Activated T-cell treated with anti-CD3 and anti-CD28 coated beads, Interleukin-2, amount 50 U/mL, for 48 hours (primary cell): ENCODE results near the gene INPP5D.
"Not testable (repeated sequence)": the region's sequence is repeated elsewhere in the genome, so short reads cannot be mapped to it uniquely, and the experiment has no call there.

Source experiments
- DNase-seq, 2 experiments: peaks; one replicate each; pipeline ENCODE4 v3.0.0-alpha.2; 2020

Gene INPP5D

GRCh38 chr2:233184669-233185068 is 124.5 kb downstream of the INPP5D start:
- no peak for DNase-seq

GRCh38 chr2:233185330-233185729 is 125.2 kb downstream of the INPP5D start:
- DNase-seq: no peak

- DNase-seq: no peak
Measured at GRCh38 chr2:233185963-233186362, 125.8 kb downstream of the INPP5D start.

GRCh38 chr2:233186851-233187250 is 126.7 kb downstream of the INPP5D start:
- DNase-seq: no peak

- no peak for DNase-seq
Measured at GRCh38 chr2:233189025-233189424, 128.9 kb downstream of the INPP5D start.

GRCh38 chr2:233191016-233191415 is 130.9 kb downstream of the INPP5D start:
- DNase-seq: not testable (repeated sequence)

GRCh38 chr2:233193738-233194137 is 133.6 kb downstream of the INPP5D start:
- no peak for DNase-seq

GRCh38 chr2:233195027-233195426 is 134.9 kb downstream of the INPP5D start:
- DNase-seq: no peak

- no peak for DNase-seq
Measured at GRCh38 chr2:233197022-233197421, 136.9 kb downstream of the INPP5D start.

GRCh38 chr2:233198026-233198425 is 137.9 kb downstream of the INPP5D start:
- no peak for DNase-seq

GRCh38 chr2:233199870-233200269 is 139.7 kb downstream of the INPP5D start:
- DNase-seq: no peak

- not testable (repeated sequence) for DNase-seq
Measured at GRCh38 chr2:233200790-233201189, 140.6 kb downstream of the INPP5D start.

GRCh38 chr2:233201258-233202013 is 141.3 kb downstream of the INPP5D start:
- no peak for DNase-seq

- no peak for DNase-seq
Measured at GRCh38 chr2:233202531-233202944, 142.4 kb downstream of the INPP5D start.

GRCh38 chr2:233203060-233203459 is 142.9 kb downstream of the INPP5D start:
- DNase-seq: no peak

GRCh38 chr2:233204286-233204936 is 144.3 kb downstream of the INPP5D start:
- no peak for DNase-seq

GRCh38 chr2:233208382-233209116 is 148.4 kb downstream of the INPP5D start:
- no peak for DNase-seq

- no peak for DNase-seq
Measured at GRCh38 chr2:233209117-233209532, 149.0 kb downstream of the INPP5D start.

- no peak for DNase-seq
Measured at GRCh38 chr2:233209533-233210171, 149.5 kb downstream of the INPP5D start.

- DNase-seq: no peak
Measured at GRCh38 chr2:233210281-233210680, 150.1 kb downstream of the INPP5D start.

- no peak for DNase-seq
Measured at GRCh38 chr2:233210843-233211547, 150.9 kb downstream of the INPP5D start.

GRCh38 chr2:233211548-233211895 is 151.4 kb downstream of the INPP5D start:
- DNase-seq: no peak

- DNase-seq: no peak
Measured at GRCh38 chr2:233213011-233213410, 152.9 kb downstream of the INPP5D start.
